ENCODE measurements around the gene MARK4.

MARK4 gene

DNA sequence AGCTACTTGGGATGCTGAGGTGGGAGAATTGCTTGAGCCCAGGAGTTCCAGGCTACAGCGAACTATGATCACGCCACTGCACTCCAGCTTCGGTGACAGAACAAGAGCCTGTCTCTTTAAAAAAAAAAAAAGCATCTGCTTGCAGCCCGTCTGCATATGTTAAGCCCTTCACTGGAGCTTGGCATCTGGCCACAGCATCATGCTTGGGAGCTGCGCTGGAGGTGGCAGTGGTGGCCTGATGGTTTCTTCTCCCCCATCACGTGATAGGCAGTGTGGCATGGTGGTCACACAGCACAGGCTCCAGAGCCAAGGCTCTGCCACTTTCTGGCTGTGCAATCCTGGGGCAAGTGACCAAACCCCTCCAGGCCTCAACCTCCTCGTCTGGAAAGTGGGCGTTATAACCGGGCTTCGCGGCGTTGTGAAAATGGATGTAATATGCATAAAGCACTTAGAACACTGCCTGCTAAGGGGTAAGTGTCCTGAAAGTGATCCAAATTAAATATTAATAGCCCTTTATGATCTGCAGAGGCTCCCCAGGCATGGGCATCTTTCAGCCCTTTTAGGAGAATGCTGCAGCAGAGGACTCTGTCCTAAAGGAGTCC is 24.4 kb downstream of the MARK4 start:
- FAIRE-seq: no peak

DNA sequence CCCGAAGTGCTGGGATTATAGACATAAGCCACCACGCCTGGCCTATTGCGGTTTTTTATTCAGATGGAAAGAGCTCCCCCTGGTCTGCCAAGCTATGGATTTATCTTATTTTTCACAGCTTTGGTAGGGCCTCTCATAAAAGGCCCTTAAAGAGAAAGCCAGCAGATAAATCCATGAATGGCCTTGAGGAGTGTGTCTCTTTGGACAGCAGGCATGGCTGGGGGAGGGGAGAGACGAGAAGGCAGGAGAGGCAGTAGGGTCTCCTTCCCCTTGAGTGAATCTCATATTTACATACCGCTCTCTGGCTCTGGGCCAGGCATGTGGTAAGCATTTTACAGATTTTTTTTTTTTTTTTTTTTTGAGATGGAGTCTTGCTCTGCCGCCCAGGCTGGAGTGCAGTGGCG is 25.2 kb downstream of the MARK4 start:
- FAIRE-seq: no peak

GRCh38 chr19:45278087-45278486 is 27.0 kb downstream of the MARK4 start:
- FAIRE-seq: no peak

GRCh38 chr19:45279587-45280192 is 28.6 kb downstream of the MARK4 start:
- no peak for FAIRE-seq

- FAIRE-seq: no peak
Observed at GRCh38 chr19:45280471-45280961, 29.4 kb downstream of the MARK4 start.

DNA sequence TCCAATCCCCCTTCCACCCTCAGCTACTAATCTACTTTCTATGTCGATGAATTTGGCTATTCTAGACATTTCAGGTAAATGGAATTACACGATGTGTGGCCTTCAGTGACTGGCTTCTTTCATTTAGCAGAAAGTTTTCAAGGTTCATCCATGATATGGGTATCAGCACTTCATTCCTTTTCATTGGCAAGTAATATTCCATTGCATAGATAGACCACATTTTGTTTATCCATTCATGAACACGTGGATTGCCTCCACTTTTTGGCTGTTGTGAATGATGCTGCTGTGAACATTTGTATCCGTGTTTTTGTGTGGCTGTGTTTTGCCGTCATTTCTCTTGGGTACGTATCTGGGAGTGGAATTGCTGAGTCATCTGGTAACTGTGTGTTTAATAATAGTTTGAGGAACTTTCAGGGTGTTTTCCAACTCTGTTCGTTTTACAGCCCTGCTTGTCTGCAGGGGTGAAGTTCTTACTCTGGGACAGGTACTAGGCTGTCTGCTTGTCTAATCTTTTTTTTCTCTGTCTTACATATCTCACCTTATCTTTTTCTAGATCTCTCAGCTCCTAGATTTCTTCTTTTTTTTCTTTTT is 32.5 kb downstream of the MARK4 start:
- FAIRE-seq: no peak

- no peak for FAIRE-seq
Observed at GRCh38 chr19:45290381-45290931, 39.4 kb downstream of the MARK4 start.

GRCh38 chr19:45291834-45292233 is 40.8 kb downstream of the MARK4 start:
- no peak for FAIRE-seq

DNA sequence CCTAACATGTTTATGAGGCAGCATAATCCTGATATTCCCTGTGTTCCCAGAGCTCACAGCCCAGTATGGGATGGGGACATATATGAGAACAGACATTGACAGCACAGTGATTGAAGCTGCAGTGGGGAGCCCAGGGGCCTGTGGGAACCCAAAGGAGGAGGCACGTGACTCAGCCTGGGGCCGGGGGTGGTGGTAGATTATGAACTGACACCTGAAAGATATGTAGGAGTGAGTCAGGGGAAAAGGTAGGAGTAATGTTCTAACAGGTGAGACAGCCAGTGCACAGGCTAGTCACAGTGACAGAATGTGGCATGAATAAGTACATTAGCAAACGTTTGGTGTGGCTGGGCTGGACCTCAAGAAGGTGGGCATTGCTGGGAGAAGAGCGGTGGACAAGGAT is 42.6 kb downstream of the MARK4 start:
- no peak for FAIRE-seq

DNA sequence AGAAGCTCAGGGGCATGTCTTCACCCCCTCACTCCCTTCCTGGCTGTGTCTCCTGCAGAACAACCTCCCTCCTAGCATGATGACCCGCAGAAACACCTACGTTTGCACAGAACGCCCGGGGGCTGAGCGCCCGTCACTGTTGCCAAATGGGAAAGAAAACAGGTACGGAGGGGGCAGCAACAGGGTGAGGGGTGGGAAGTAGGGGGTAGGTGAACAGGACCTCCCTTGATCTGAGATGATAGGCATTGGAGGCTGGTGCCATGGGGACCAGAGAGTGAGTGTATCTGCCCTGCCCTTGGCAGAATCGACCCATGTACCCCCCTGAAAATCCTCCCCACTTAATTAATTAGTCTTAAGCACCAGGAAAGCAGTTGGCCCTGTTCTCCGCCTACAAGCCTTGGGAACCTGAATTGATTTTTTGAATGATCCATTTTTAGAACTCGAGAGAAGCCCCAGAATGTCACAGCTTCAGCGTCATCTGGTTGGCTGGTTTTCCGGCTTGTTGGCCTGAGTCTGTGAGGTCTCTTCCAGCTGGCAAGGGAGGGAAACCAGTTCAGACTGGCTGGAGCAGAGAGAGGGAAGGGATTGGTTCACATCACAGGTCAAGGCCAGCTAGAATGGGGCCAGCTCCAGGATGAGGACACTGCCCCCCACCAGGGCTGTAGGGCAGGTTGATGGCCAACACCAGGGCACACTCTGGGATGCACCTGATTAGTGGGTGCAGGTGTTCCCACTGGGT is 43.4 kb downstream of the MARK4 start:
- no peak for FAIRE-seq

- FAIRE-seq: no peak
Observed at GRCh38 chr19:45295873-45296272, 44.8 kb downstream of the MARK4 start.

- FAIRE-seq: no peak
Observed at GRCh38 chr19:45296355-45296754, 45.3 kb downstream of the MARK4 start.

GRCh38 chr19:45297674-45298073 is 46.6 kb downstream of the MARK4 start:
- no peak for FAIRE-seq

DNA sequence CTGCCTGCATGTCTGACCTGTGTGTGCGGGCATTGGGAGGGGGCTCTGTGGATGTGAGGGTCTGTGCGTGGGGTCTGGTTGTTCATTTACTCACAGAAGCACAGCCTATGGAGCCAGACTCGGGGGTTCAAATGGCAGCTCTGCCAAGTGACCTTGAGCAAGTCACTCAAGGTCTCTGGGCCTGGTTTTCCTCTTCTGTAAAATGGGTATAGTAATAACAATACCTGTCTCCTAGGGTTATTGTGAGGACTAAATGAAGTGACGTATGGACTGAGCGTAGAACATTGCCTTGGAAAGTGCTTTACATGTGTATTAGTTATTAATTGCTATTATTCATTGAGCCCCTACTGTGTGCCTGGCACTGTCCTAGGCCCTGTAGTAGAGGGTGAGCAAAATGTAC is 47.2 kb downstream of the MARK4 start:
- FAIRE-seq: no peak

GRCh38 chr19:45299719-45300118 is 48.6 kb downstream of the MARK4 start:
- no peak for FAIRE-seq

GRCh38 chr19:45302416-45302815 is 51.3 kb downstream of the MARK4 start:
- no peak for FAIRE-seq

DNA sequence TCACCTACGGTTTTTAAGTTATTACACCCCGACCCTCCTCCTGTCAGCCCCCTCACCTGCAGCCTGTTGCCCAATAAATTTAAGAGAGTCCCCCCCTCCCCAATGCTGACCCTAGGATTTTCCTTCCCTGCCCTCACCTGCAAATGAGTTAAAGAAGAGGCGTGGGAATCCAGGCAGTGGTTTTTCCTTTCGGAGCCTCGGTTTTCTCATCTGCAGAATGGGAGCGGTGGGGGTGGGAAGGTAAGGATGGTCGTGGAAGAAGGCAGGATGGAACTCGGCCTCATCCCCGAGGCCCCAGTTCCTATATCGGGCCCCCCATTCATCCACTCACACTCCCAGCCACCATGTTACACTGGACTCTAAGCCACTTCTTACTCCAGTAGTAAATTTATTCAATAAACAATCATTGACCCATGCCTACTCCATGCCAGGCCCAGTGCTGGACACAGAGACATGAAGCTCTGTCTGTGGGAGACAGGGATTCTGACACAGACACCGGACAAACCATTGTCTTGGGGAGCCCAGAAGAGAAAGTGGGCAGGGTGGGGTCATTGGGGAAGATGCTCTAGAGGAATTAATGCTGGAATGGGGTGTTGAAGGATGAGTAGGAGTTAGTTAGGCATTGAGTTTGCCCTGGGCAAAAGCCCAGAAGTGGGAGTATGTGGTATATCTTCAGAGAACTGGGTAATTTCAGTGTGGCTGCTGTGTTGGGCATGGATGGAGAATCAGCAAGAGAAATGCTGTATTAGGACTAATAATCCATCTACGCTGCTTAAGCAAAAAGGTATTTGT is 52.4 kb downstream of the MARK4 start:
- FAIRE-seq: no peak

DNA sequence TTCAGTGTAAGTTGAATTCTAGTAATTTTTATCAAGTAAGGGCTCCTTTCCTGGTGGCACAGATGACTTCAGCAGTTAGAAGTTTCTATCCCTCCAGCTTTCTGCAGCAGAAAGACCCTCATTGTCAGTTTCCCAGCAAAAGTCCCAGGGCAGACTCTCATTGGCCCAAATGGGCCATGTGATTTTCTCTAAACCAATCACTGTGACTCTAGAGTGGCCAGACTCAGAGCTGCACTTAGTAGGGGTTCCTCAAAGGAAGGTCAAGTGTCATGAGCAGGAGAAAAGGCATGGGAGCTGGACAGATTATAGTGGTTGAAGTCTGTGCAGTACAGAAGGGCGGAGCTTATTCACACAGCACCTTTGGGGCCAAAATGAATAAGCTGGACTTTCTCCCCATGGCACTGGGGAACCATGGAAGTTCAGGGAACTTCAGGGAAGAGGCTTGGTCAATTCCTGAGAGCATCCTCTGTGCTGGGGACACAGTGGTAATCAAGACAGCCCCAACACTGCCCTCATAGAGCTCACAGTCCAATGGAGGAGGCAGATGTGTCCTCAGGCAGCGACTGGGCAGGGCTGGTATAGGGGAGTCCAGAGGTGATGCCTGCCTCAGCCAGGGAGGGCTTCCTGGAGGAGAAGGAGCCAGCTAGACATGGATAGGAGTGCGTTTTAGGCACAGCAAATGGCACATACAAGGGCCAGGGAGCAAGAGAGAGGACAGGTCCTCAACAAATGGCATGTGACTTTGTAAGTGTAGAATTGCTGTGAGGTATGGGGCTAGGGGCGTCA is 53.3 kb downstream of the MARK4 start:
- no peak for FAIRE-seq

- no peak for FAIRE-seq
Observed at GRCh38 chr19:45305007-45305406, 53.9 kb downstream of the MARK4 start.

DNA sequence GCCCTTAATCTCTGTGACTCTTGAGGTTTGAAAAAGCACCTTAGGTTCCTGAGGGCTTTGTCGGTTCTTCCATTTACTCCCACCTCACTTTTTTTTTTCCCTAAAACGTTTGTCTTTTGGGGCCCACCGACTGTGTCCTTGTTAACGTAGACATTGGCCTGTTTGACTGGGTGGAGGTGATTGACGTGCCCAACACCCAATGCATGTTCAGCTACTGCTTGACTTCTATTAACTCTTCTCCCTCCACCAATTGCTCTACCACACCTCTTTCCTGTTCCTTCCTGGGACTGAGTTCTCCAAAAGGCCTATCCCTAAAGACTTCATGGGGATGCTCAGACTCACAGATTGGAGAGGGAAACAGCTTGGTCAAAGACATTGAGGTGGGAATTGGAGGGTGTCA is 54.4 kb downstream of the MARK4 start:
- FAIRE-seq: no peak

GRCh38 chr19:45306040-45306439 is 55.0 kb downstream of the MARK4 start:
- FAIRE-seq: no peak

Measured in colon (tissue), 2 donors.